GM12878 (cell line): Measurements from ENCODE around the gene BDH1. TPM values are rescaled to one million over a fixed set of nuclear protein-coding genes. Genes with fewer than 3 reads are reported as not detected.

Experiments used
- ATAC-seq: fragments of 200-7000 bp; cut with Tn5 transposase; 3 replicates; pipeline ENCODE4 v1.9.1; 2020; ENCODE audit warnings: mild to moderate bottlenecking, moderate library complexity
- BruUV-seq: library from RNA; stranded (reverse); fragments of 400-500 nt; replicated peaks from 2 replicates; lab custom pipeline; 2021; lab: Mats Ljungman, UMichigan
- CTCF ChIA-PET: fragments of 300-600 bp; sonication (Branson Sonifier 250); formaldehyde crosslinking; extraction: SDS; loops from one replicate; lab custom pipeline; 2021; ENCODE audit warnings: inconsistent platforms; lab: Yijun Ruan, JAX
- POLR2A ChIA-PET: fragments of 350-600 bp; formaldehyde crosslinking; extraction: SDS; loops from one replicate; lab custom pipeline; 2021; ENCODE audit warnings: inconsistent platforms; lab: Charles Lee
- RAD21 ChIA-PET: fragments of 300-600 bp; sonication (Branson Sonifier 250); formaldehyde crosslinking; loops from one replicate; lab custom pipeline; 2023; ENCODE audit warnings: antibody characterized with exemption; ENCODE audit not compliant: unreplicated experiment; lab: Charles Lee
- SMC1A ChIA-PET: fragments of 300-600 bp; sonication (Branson Sonifier 250); formaldehyde crosslinking; loops from one replicate; lab custom pipeline; 2023; ENCODE audit not compliant: unreplicated experiment, uncharacterized antibody; lab: Charles Lee
- DNase-seq: peaks from one replicate; pipeline ENCODE4 v3.0.0-alpha.2; 2011; ENCODE audit warnings: low read depth, low spot score
- FAIRE-seq: peaks from 3 replicates; lab custom pipeline; 2011; peaks lifted over from hg19 to GRCh38; lab: Jason Lieb, UNC
- H2AFZ ChIP-seq: 2 replicates; pipeline ENCODE4 v1.6.0; 2011; ENCODE audit warnings: low read depth, low read length, control low read depth; ENCODE audit not compliant: control insufficient read depth
- H3K27ac ChIP-seq: 2 replicates; pipeline ENCODE4 v1.5.1; 2011; ENCODE audit warnings: control low read depth; ENCODE audit not compliant: control insufficient read depth, insufficient read depth
- H3K27me3 ChIP-seq, 2 experiments: replicated peaks in 1 of 2; 2 replicates each; pipeline versions ENCODE4 v1.6.0 to v1.6.1; 2011; ENCODE audit warnings: low read length in 1 of 2; ENCODE audit not compliant: control insufficient read depth in 2 of 2, insufficient read depth in 2 of 2
- H3K36me3 ChIP-seq, 2 experiments: 2 replicates each; pipeline ENCODE4 v1.5.1; 2011; ENCODE audit warnings: low read length in 1 of 2; ENCODE audit not compliant: control insufficient read depth in 2 of 2, insufficient read depth in 2 of 2
- H3K4me1 ChIP-seq: 2 replicates; pipeline ENCODE4 v1.6.1; 2011; ENCODE audit warnings: mild to moderate bottlenecking, low read length, moderate library complexity, mixed read lengths; ENCODE audit not compliant: control insufficient read depth, insufficient read depth
- H3K4me2 ChIP-seq: 2 replicates; pipeline ENCODE4 v1.6.0; 2011; ENCODE audit warnings: control low read depth; ENCODE audit not compliant: control insufficient read depth, insufficient read depth
- H3K4me3 ChIP-seq: fragments of 200-600 bp; sonication (generic); 2 replicates; pipeline ENCODE4 v1.5.1; 2016
- H3K79me2 ChIP-seq: 2 replicates; pipeline ENCODE4 v1.6.0; 2011; ENCODE audit warnings: low read length; ENCODE audit not compliant: control insufficient read depth, insufficient read depth
- H3K9ac ChIP-seq: 2 replicates; pipeline ENCODE4 v1.8.0; 2011; ENCODE audit warnings: low read length, control low read depth, mixed read lengths; ENCODE audit not compliant: control insufficient read depth, insufficient read depth
- H3K9me3 ChIP-seq: replicated peaks from 3 replicates; pipeline ENCODE4 v1.5.1; 2011; ENCODE audit warnings: mild to moderate bottlenecking, low read length; ENCODE audit not compliant: control insufficient read depth, insufficient read depth
- H4K20me1 ChIP-seq: 2 replicates; pipeline ENCODE4 v1.6.0; 2011; ENCODE audit not compliant: control insufficient read depth, insufficient read depth
- BCL3 ChIP-seq: IDR thresholded peaks from 2 replicates; pipeline ENCODE4 v1.6.1; 2011; ENCODE audit warnings: borderline replicate concordance, low read depth, mild to moderate bottlenecking, moderate library complexity, low read length; ENCODE audit not compliant: insufficient read depth, poor library complexity, severe bottlenecking
- CBFB ChIP-seq: IDR thresholded peaks from 2 replicates; pipeline ENCODE4 v1.6.1; 2016; ENCODE audit warnings: antibody characterized with exemption, low read depth
- CREM ChIP-seq: IDR thresholded peaks from 2 replicates; pipeline ENCODE4 v1.6.1; 2014; ENCODE audit warnings: antibody characterized with exemption, low read depth
- EGR1 ChIP-seq, 2 experiments: IDR thresholded peaks; 1 replicate in 1 of 2; 2 replicates in 1 of 2; pipeline ENCODE4 v1.6.1; 2011 to 2012; ENCODE audit warnings: low read depth in 2 of 2, low read length in 2 of 2, borderline replicate concordance in 1 of 2, mild to moderate bottlenecking in 1 of 2, moderate library complexity in 1 of 2
- FOXK2 ChIP-seq: fragments of 450-650 bp; IDR thresholded peaks from 2 replicates; pipeline ENCODE4 v1.6.1; 2017; ENCODE audit warnings: mild to moderate bottlenecking, moderate library complexity
- GATAD2B ChIP-seq: fragments of 450-650 bp; conservative IDR thresholded peaks from 2 replicates; pipeline ENCODE4 v1.6.1; 2017; ENCODE audit warnings: low read depth, mild to moderate bottlenecking, moderate library complexity
- IKZF1 ChIP-seq: fragments of 450-650 bp; conservative IDR thresholded peaks from 2 replicates; pipeline ENCODE4 v1.6.1; 2017; ENCODE audit warnings: antibody characterized with exemption, mild to moderate bottlenecking
- IKZF2 ChIP-seq, 2 experiments: fragments of 450-650 bp; IDR thresholded peaks; 2 replicates each; pipeline ENCODE4 v1.6.1; 2017; ENCODE audit warnings: mild to moderate bottlenecking in 2 of 2, moderate library complexity in 2 of 2
- MEF2B ChIP-seq: fragments of 450-650 bp; IDR thresholded peaks from 2 replicates; pipeline ENCODE4 v1.6.1; 2018; ENCODE audit warnings: mild to moderate bottlenecking, moderate library complexity; ENCODE audit not compliant: partially characterized antibody, poor library complexity, severe bottlenecking
- NR2C2 ChIP-seq: IDR thresholded peaks from 2 replicates; pipeline ENCODE4 v1.6.1; 2011; ENCODE audit warnings: borderline replicate concordance, low read depth; ENCODE audit not compliant: control insufficient read depth, insufficient read length
- NR2F1 ChIP-seq: fragments of 450-650 bp; conservative IDR thresholded peaks from 2 replicates; pipeline ENCODE4 v1.6.1; 2017; ENCODE audit warnings: mild to moderate bottlenecking
- PAX5 ChIP-seq: IDR thresholded peaks from 2 replicates; pipeline ENCODE4 v1.6.1; 2011; ENCODE audit warnings: low read depth, low read length, borderline replicate concordance
- RUNX3 ChIP-seq: IDR thresholded peaks from 2 replicates; pipeline ENCODE4 v1.6.1; 2012; ENCODE audit warnings: low read length, inconsistent platforms
- TCF12 ChIP-seq: IDR thresholded peaks from 2 replicates; pipeline ENCODE4 v1.6.1; 2011; ENCODE audit warnings: low read depth, mild to moderate bottlenecking, low read length
- TCF3 ChIP-seq: IDR thresholded peaks from 2 replicates; pipeline ENCODE4 v1.6.1; 2012; ENCODE audit warnings: low read depth, mild to moderate bottlenecking, low read length, borderline replicate concordance; ENCODE audit not compliant: insufficient read depth
- WGBS: methylation state at CpG from one replicate; pipeline ENCODE4 v1.1.6; 2016; ENCODE audit warnings: low lambda C conversion rate; ENCODE audit not compliant: insufficient replicate concordance, insufficient coverage; ENCODE audit errors: missing lambda C conversion rate; 5-methylcytosine and 5-hydroxymethylcytosine counted together
- in situ Hi-C: fragments of 300-500 bp; cut with MboI; formaldehyde crosslinking; loops from 9 replicates; pipeline ENCODE4 v1.14.3; 2018; ENCODE audit warnings: mixed read lengths
- intact Hi-C: fragments of 100-400 bp; cut with micrococcal nuclease; formaldehyde crosslinking; loops from one replicate; pipeline ENCODE4 v1.14.2; 2022; ENCODE audit not compliant: unreplicated experiment
- polyA plus RNA-seq, 11 experiments: library from polyadenylated mRNA; depleted of rRNA in 4 of 11; unstranded in 6 of 11; stranded (reverse) in 5 of 11; fragments of >200 nt; fragmentation: Nextera tagmentation in 4 of 11; fragmentation: Illumina TruSeq in 1 of 11; extraction: Ambion mirVana in 4 of 11; extraction: Trizol in 1 of 11; gene quantifications; 1 replicate in 1 of 11; 2 replicates in 10 of 11; pipeline versions ENCODE4 v1.2.1 to v1.2.3, GENCODE V29; 2011 to 2016; ENCODE audit warnings: inconsistent platforms in 2 of 11, missing spikeins in 2 of 11, low read depth in 1 of 11
- total RNA-seq, 4 experiments: library from RNA; depleted of rRNA in 3 of 4; stranded (reverse); fragments of >200 nt in 3 of 4; fragmentation: Illumina TruSeq in 1 of 4; extraction: Trizol in 1 of 4; gene quantifications; 2 replicates each; pipeline versions ENCODE4 v1.2.1 to v1.2.3, GENCODE V29; 2013 to 2021

Gene BDH1
- total and polyA plus RNA-seq, 10 of the 15 experiments (the other 5 are each of a cell fraction or from before 2014, with no cell fraction given): 11.3 to 84.5 (median 60.3) TPM

DNA sequence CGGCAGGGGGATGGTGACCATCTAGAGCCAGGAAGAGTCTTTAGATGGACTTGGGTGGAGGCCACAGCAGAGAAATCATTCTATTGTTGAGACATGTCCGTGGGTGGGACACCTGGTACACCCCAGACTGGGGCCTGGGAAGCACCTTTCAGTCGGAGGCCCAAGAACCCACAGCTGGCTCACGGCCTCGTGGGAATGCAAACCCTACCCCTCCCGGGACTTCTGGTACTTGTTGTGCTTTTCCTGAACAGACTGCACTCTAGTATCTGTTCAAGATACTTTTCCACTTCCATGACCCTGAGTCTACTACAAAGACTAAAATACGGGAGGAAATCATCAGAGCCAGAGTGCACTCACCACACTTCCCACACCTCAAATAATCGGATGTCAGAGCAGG lies 60.7 kb downstream of the BDH1 start:
- peak; percentile 27 for DNase-seq
- peak overlapping the region; percentile 11 for H3K4me2 ChIP-seq
- no TSS peak for BruUV-seq
- H3K79me2 ChIP-seq: no peaks in the 10 kb centered on the region
- no peak overlapping the region for H3K4me3 ChIP-seq
- POLR2A ChIA-PET: interaction anchor here (0.7 kb wide), 1 partner anchor 19 kb away, joined by 4 read pairs; no protein-coding TSS in a partner anchor
- ATAC-seq: peak; percentile 50
- TF ChIP-seq FOXK2 (no peak), NR2F1 (no peak), CREM (0 out of 2 replicates have a peak, but pooled peaks have one; percentile 3), TCF3 (0 out of 2 replicates have a peak, but pooled peaks have one; percentile 47), GATAD2B (peak; percentile 50; the same call in 1 of the 2 replicates), NR2C2 (no peak), IKZF2 (IDR thresholded peaks at IDR 0.05) (0 out of 4 replicates have a peak, but pooled peaks of 1 of the 2 experiments have one; percentile 11), IKZF1 (peak; percentile 44; the same call in 1 of the 2 replicates), RUNX3 (peak; percentile 67), MEF2B (peak; percentile 90), PAX5 (peak; percentile 28; the same call in 1 of the 2 replicates), BCL3 (peak; percentile 79), CBFB (0 out of 2 replicates have a peak, but pooled peaks have one; percentile 12), TCF12 (peak; percentile 94), EGR1 (IDR thresholded peaks at IDR 0.05; ENCODE audit: borderline replicate concordance in 1 of 2, low read depth in 2 of 2, low read length in 2 of 2) (0 out of 3 replicates have a peak, but pooled peaks of 1 of the 2 experiments have one; percentile 48)
- TF ChIP-seq, all 136 proteins: peak for 12
- intact Hi-C loops: loop anchor here (1.0 to 5.0 kb wide), 2 partner anchors 101 to 198 kb away; partner anchors contain the start of gene DLG1
- H3K9ac ChIP-seq: no peak overlapping the region; the same call in 1 of the 2 replicates
- in situ Hi-C loops: no loop called here
- ChIA-PET CTCF (interaction anchor here (2.5 kb wide), 1 partner anchor 238 kb away, joined by 11 read pairs; no protein-coding TSS in a partner anchor), SMC1A (interaction anchor here (1.1 to 1.7 kb wide), 3 partner anchors 100 to 238 kb away, joined by 3 to 9 read pairs (median 5); no protein-coding TSS in a partner anchor), RAD21 (interaction anchor here (0.7 to 2.3 kb wide), 4 partner anchors 14 to 100 kb away, joined by 3 to 10 read pairs (median 3); no protein-coding TSS in a partner anchor)
- peaks cover 2% of the 10 kb centered on the region; the same call in 1 of the 3 replicates for H3K9me3 ChIP-seq
- no peaks in the 10 kb centered on the region for H3K36me3 ChIP-seq
- peaks cover 31% of the 10 kb centered on the region for H3K4me1 ChIP-seq
- FAIRE-seq: peak; percentile 31
- H3K27ac ChIP-seq: peak overlapping the region; percentile 49
- H3K27me3 ChIP-seq: no peaks in the 10 kb centered on the region; a peak in 1 of 4 replicates
- H4K20me1 ChIP-seq: no peaks in the 10 kb centered on the region
- peak overlapping the region; percentile 61; the same call in 1 of the 2 replicates for H2AFZ ChIP-seq
- 27% methylated on average over 8 of the region's 8 CpGs for WGBS
